ENCODE results near the gene DTX1.
"Not testable (repeated sequence)": the region's sequence is repeated elsewhere in the genome, so short reads cannot be mapped to it uniquely, and the experiment has no call there.

DTX1 gene

GRCh38 chr12:113114447-113115178 is 58.1 kb downstream of the DTX1 start:
- DNase-seq (ENCODE audit: low read depth in 3 of 3): no peak

- DNase-seq (ENCODE audit: low read depth in 3 of 3): no peak
Measured at GRCh38 chr12:113115455-113116126, 59.1 kb downstream of the DTX1 start.

GRCh38 chr12:113116875-113117274 is 60.3 kb downstream of the DTX1 start:
- DNase-seq (ENCODE audit: low read depth in 3 of 3): no peak

- DNase-seq (ENCODE audit: low read depth in 3 of 3): not testable (repeated sequence)
Measured at GRCh38 chr12:113117684-113118083, 61.2 kb downstream of the DTX1 start.

GRCh38 chr12:113118142-113118541 is 61.6 kb downstream of the DTX1 start:
- no peak for DNase-seq (ENCODE audit: low read depth in 3 of 3)

- no peak for DNase-seq (ENCODE audit: low read depth in 3 of 3)
Measured at GRCh38 chr12:113119980-113120669, 63.6 kb downstream of the DTX1 start.

- DNase-seq (ENCODE audit: low read depth in 3 of 3): no peak
Measured at GRCh38 chr12:113120670-113121370, 64.3 kb downstream of the DTX1 start.

- DNase-seq (ENCODE audit: low read depth in 3 of 3): no peak
Measured at GRCh38 chr12:113127791-113128199, 71.3 kb downstream of the DTX1 start.

GRCh38 chr12:113128802-113129663 is 72.5 kb downstream of the DTX1 start:
- no peak for DNase-seq (ENCODE audit: low read depth in 3 of 3)

GRCh38 chr12:113129664-113130456 is 73.3 kb downstream of the DTX1 start:
- DNase-seq (ENCODE audit: low read depth in 3 of 3): no peak

GRCh38 chr12:113130457-113131135 is 74.1 kb downstream of the DTX1 start:
- DNase-seq (ENCODE audit: low read depth in 3 of 3): no peak

GRCh38 chr12:113131556-113131955 is 75.0 kb downstream of the DTX1 start:
- DNase-seq (ENCODE audit: low read depth in 3 of 3): no peak

GRCh38 chr12:113133036-113133435 is 76.5 kb downstream of the DTX1 start:
- no peak for DNase-seq (ENCODE audit: low read depth in 3 of 3)

GRCh38 chr12:113133666-113134065 is 77.1 kb downstream of the DTX1 start:
- no peak for DNase-seq (ENCODE audit: low read depth in 3 of 3)

GRCh38 chr12:113134071-113134470 is 77.5 kb downstream of the DTX1 start:
- DNase-seq (ENCODE audit: low read depth in 3 of 3): no peak

- no peak for DNase-seq (ENCODE audit: low read depth in 3 of 3)
Measured at GRCh38 chr12:113134521-113134951, 78.0 kb downstream of the DTX1 start.

- DNase-seq (ENCODE audit: low read depth in 3 of 3): peak; percentile 57 to 87 (median 64)
Measured at GRCh38 chr12:113135178-113136127, 78.9 kb downstream of the DTX1 start, which contains the start of gene RASAL1. RASAL1 (minus strand) TSS chr12:113135761; CDS start chr12:113135462, 299 bp downstream.
